DMS53 treated with DMSO at 0.1 percent for 48 hours (cell line): ENCODE results near the gene UBA6.

ENCODE experiments used
- DNase-seq: peaks from one replicate; lab custom pipeline; 2025; ENCODE audit not compliant: unreplicated experiment; lab: John Stamatoyannopoulos, UW

UBA6 gene

DNA sequence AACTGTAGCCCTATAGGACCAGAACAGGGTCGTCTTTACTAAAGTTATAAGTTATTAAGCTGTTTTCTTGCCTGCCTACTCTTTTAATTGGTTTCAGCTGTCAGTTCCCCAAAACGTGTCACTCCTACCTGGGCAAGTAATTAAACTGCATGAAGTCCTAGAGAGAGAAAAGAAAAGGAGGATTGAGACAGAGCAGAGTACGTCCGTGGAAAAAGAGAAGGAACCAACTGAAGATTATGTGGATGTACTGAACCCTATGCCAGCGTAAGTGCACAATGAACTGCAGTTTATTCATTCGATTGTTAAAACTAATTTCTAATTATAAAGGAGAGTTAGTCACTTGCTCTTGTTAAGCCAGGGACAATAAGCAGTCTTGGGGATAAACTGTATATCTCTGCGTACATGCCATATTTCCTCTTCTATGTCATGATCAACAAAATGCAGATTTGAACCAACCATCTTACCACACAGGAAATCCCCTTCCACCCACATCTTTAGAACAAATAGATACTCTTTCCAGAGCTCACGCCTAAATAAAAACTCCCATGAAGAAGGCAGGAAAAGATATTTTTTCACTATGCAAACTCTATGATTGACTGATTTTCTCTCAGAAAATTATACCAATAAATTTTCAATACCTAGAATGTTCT, 119.6 kb downstream of the UBA6 start:
- DNase-seq: no peak

DNA sequence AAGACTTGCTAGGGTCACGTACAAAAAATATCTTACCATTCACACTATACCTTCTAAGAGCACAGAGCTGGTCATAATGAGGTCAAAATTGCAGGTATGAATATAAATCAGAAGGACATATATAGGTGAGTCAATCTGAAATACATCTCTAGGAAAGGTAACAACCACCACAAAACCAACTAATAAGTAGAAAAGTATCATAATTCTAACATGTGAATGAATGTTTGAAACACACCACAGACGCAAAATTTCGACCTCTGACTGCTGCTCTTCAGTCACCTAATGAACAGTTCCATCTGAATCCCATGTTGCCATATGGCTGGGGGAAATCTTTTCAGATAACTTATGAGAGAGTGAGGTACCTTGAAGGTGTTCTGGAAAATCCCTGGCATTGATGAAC, 120.4 kb downstream of the UBA6 start:
- DNase-seq: no peak

DNA sequence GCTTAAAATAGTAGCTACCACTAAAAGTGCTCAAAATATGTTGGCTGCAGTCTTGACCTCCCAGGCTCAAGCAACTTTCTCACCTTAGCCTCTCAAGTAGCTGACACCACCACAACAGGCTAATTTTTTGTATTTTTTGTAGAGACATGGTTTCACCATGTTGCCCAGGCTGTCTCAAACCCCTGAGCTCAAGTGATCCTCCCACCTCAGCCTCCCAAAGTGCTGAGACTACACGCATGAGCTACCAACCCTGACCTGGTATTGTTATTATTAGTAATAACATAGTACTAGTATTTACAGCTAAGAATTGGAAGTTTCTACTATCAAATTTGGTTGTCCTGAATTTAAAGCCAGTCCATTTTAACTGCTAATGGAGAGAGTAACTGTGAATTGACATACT, 124.4 kb downstream of the UBA6 start:
- no peak for DNase-seq

DNA sequence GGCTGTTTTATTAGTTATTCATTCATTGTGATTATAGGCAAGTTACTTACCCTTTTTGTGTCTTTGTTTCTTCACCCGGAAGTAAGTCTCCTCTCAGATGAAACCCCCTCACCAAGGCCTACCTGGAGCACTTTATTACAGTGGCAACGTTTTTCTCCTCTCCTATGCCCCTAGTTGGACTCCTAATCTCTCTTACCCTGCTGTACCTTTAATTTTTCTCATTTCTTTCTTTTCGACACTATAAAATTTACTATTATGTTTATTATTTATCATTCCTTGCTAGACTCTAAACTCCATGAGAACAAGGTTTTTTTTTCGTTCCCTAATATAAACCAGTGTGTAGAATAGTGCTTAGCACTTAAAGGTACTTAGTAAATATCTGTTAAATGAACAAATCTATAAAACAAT, 124.9 kb downstream of the UBA6 start:
- DNase-seq: no peak

DNA sequence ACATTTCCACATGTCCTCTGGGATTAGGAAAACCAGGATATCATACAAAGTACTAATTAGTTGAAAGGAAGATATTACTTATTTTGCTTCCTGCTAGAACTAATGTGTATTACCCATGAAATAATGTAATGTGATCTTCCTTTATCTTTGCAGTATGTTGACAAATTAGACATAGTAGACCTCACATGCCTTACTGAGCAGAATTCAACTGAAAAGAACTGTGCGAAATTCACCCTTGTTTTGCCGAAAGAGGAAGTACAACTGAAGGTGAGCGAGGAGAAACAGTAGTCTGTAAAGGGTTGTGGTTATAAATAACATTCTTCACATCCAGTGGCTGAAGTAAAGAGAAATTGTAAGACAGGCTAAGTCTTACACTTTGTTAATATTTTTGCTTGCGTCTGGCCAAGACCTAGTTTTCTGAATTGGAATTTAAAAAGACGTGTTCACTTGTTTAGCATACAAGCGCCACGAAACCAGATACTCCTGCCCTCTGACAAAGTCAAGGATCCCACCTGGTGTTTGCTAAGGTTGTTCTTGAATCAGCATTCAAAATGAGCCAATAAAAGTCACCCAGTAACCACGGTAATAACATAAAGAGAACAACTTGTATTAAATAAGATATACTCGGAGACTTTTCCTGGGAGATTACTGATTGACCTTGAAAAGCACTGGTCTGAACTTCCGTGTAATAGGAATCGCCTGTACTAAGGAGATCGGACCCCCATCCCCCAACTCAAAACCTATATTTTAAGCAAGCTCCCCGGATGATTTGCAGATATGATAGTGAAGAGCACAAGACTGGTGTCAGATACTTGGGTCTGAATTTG, 125.5 kb downstream of the UBA6 start:
- DNase-seq: peak; percentile 87

DNA sequence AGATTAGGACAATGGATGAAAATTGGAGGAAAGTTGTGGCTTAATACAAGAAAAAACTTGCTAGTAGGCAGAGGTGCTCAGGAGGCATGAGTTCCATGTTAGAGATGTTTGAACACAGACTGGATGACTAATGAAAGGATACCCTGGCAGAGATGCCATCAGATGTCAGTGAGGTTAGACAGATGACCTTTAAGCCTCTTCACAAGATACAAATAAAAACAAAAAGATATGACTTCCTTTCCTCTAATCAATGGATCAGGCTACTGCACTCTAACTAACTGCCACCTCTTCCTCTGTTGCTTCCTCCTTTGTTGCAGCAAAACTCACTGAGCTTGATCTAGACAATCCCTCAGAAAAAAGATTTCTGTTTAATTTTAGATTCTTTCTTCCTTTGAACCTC, 127.8 kb downstream of the UBA6 start:
- DNase-seq: peak; percentile 35

DNA sequence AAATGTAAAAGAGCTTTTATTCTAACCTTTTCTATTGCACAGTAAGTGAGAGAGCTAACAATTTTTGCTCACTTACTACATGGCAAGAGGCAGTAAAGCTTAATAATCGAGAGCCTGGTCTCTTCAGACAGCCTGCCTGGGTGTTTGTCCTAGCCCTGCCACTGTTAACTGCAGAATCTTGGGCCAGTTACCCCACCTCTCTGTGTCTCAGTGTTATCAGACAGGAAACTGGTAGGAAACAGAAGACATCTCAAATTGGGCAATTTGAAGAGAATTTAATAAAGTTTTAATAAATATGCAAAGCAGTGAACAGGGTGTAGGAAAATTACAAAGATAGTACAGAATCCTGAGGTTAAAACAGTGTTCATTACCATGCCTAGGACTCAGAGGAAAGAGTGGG, 129.0 kb downstream of the UBA6 start:
- no peak for DNase-seq

DNA sequence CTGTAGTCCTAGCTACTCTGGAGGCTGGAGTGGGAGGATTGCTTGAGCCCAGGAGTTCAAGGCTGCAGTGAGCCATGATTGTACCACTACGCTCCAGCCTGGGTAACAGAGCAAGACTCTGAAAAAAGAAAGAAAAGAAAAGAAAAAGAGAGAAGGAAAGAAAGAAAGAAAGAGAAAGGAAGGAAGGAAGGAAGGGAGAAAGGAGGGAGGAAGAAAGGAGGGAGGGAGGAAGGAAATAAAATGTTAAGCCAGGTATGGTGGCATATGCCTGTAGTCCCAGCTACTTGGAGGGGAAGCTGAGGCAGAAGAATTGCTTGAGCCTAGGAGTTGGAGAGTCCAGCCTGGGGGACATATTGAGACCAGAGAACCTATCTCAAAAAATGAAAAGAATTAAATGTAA, 130.4 kb downstream of the UBA6 start:
- no peak for DNase-seq

DNA sequence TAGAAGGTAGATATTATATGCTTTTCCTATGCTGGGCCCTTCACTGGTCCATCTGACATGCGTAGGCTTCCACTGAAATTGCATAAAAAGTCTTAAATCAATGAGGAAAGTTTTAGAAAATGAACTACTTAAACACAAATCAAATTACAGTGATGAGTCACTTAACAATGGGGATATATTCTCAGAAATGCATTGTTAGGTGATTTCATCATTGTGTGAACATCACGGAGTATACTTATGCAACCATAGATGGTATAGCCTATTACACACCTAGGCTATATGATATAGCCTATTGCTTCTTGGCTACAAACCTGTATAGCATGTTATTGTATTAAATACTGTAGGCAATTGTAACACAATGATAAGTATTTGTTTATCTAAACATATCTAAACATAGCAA, 132.1 kb downstream of the UBA6 start:
- DNase-seq: peak; percentile 29

DNA sequence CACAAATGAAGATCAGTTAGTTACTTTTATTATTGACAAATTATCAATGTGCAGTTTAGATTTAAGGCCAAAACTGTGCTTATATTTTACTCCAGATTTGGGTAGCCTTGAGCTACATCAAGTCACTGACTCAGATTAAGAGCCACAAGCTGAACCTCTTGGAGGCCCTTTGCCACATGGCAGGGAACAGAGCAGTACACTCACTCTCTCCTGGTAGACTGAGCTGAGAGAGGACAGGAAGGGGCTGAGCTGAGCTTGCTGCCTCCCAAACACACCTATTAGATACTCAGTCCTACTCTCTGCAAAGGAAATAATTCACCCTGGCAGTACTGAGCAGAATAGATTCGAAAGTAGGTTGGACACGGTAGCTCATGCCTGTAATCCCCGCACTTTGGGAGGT, 134.6 kb downstream of the UBA6 start:
- no peak for DNase-seq

DNA sequence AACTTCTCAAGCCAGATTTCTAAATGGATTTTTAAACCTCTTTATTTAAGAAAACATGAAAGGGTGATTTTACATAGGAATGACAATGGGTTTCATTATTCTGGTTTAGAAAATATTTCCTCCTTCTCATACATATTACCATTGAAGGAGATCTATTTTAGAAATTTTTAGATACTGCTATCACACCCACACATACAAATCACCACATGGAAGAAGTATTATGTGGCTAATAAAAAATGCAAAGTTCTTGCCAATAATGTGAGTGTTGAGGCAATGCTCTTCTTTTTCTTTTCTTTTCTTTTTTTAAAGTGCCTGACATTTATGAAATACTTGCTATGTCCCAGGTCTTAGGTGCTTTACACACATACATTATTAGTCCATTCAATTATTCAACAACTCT, 135.7 kb downstream of the UBA6 start:
- DNase-seq: no peak
